ENCODE data around the gene CACNA1G. TPM values are rescaled to one million over a fixed set of nuclear protein-coding genes. Genes with fewer than 3 reads are reported as not detected.

CACNA1G gene
- total and polyA plus RNA-seq, 2 donors (not counting 3 experiments of a cell fraction or from before 2014, with no cell fraction given), result not detected

- TF ChIP-seq POLR2A (IDR thresholded peaks at IDR 0.05; ENCODE audit: low read depth, low read length), result no peak
- TF ChIP-seq GATA2 (IDR thresholded peaks at IDR 0.05; ENCODE audit: insufficient read depth, insufficient read length, low read depth, low read length), result no peak
- TF ChIP-seq MYC (IDR thresholded peaks at IDR 0.05; ENCODE audit: low read depth, low read length), result no peak
- TF ChIP-seq EZH2 (IDR thresholded peaks at IDR 0.05; ENCODE audit: borderline replicate concordance, low read depth, low read length, severe bottlenecking), result no peak
- no peak for TF ChIP-seq MAX (IDR thresholded peaks at IDR 0.05; ENCODE audit: insufficient read depth, insufficient read length)
- no peak for TF ChIP-seq FOS (IDR thresholded peaks at IDR 0.05; ENCODE audit: borderline replicate concordance, insufficient read depth, low read length)
- TF ChIP-seq CTCF (IDR thresholded peaks at IDR 0.05; ENCODE audit: extremely low read depth in 1 of 2, insufficient read depth in 1 of 2, low read depth in 1 of 2, low read length in 2 of 2), result no peak
- TF ChIP-seq POLR2AphosphoS5 (IDR thresholded peaks at IDR 0.05; ENCODE audit: insufficient read depth, low read depth, low read length), result no peak
- no peak for TF ChIP-seq JUN (IDR thresholded peaks at IDR 0.05; ENCODE audit: borderline replicate concordance, insufficient read depth, insufficient read length, low read depth)
- no TSS peak for BruUV-seq (replicated peaks)
- CTCF ChIA-PET, result no interaction called here
- Histone ChIP-seq H3K4me1 (ENCODE audit: control insufficient read depth, extremely low read depth, insufficient read depth, low read length) (no peaks in the 10 kb centered on the region), H3K4me3 (replicated peaks in 1 of 3; ENCODE audit: insufficient read depth in 1 of 3, low read depth in 1 of 3, low read length in 3 of 3) (no peak overlapping the region), H3K9me1 (replicated peaks; ENCODE audit: control insufficient read depth, extremely low read depth, insufficient read depth, low read length) (no peaks in the 10 kb centered on the region), H3K9me3 (replicated peaks; ENCODE audit: control insufficient read depth, insufficient read depth, low read length) (no peaks in the 10 kb centered on the region), H3K4me2 (ENCODE audit: insufficient read depth, low read length) (no peak overlapping the region), H2AFZ (ENCODE audit: low read depth, low read length) (no peak overlapping the region), H3K27me3 (ENCODE audit: control insufficient read depth in 2 of 2, insufficient read depth in 2 of 2, low read length in 2 of 2) (peaks cover 13 to 23% of the 10 kb centered on the region in 2 experiments), H3K27ac (ENCODE audit: insufficient read depth, low read depth, low read length) (no peak overlapping the region), H3K36me3 (ENCODE audit: control insufficient read depth in 2 of 2, extremely low read depth in 1 of 2, insufficient read depth in 2 of 2, low read length in 2 of 2) (no peaks in the 10 kb centered on the region), H4K20me1 (replicated peaks; ENCODE audit: control insufficient read depth, extremely low read depth, insufficient read depth, low read length) (no peaks in the 10 kb centered on the region), H3K9ac (replicated peaks; ENCODE audit: extremely low read depth, insufficient read depth, low read length) (no peak overlapping the region), H3K79me2 (ENCODE audit: control insufficient read depth, insufficient read depth, low read length) (no peaks in the 10 kb centered on the region)
- POLR2A ChIA-PET, result no interaction called here
- dilution Hi-C loops (cut with MboI; ENCODE audit: extremely low pct_ligation_motif_present, low sequenced_read_pairs), result no loop called here
- intact Hi-C loops (cut with micrococcal nuclease), result no loop called here
- no peak for FAIRE-seq
- DNase-seq (ENCODE audit: low read depth, low spot score), result no peak
Observed at GRCh38 chr17:50527949-50528474, 32.5 kb upstream of the CACNA1G start.

All from endothelial cell of umbilical vein (primary cell).